Hepatocyte (in vitro differentiated cells): Measurements from ENCODE around the gene TARM1. TPM values are rescaled to one million over a fixed set of nuclear protein-coding genes. Genes with fewer than 3 reads are reported as not detected.

Source experiments
- DNase-seq: peaks from one replicate; pipeline ENCODE4 v3.0.0-alpha.2; 2016; ENCODE audit warnings: low spot score
- H2AFZ ChIP-seq: fragments of 200-600 bp; sonication (generic); 2 replicates; pipeline ENCODE4 v1.6.0; 2016; ENCODE audit warnings: antibody characterized with exemption, mild to moderate bottlenecking
- H3K27ac ChIP-seq: fragments of 200-600 bp; sonication (generic); 2 replicates; pipeline ENCODE4 v1.5.1; 2016; ENCODE audit warnings: mild to moderate bottlenecking
- H3K27me3 ChIP-seq: fragments of 200-600 bp; sonication (generic); 2 replicates; pipeline ENCODE4 v1.6.1; 2016
- H3K36me3 ChIP-seq: fragments of 200-600 bp; sonication (generic); replicated peaks from 2 replicates; pipeline ENCODE4 v1.5.1; 2016; ENCODE audit warnings: low read depth; ENCODE audit not compliant: insufficient read depth
- H3K4me1 ChIP-seq: fragments of 200-600 bp; sonication (generic); 2 replicates; pipeline ENCODE4 v1.5.1; 2016; ENCODE audit warnings: mild to moderate bottlenecking, moderate library complexity; ENCODE audit not compliant: insufficient read depth
- H3K4me2 ChIP-seq: fragments of 200-600 bp; sonication (generic); 2 replicates; pipeline ENCODE4 v1.6.0; 2016
- H3K4me3 ChIP-seq: fragments of 200-600 bp; sonication (generic); 2 replicates; pipeline ENCODE4 v1.5.1; 2016; ENCODE audit warnings: mild to moderate bottlenecking
- H3K79me2 ChIP-seq: fragments of 200-600 bp; sonication (generic); 2 replicates; pipeline ENCODE4 v1.6.0; 2017; ENCODE audit warnings: mild to moderate bottlenecking
- H3K9me2 ChIP-seq: fragments of 200-600 bp; sonication (generic); replicated peaks from 2 replicates; pipeline ENCODE4 v1.6.0; 2017; ENCODE audit warnings: mild to moderate bottlenecking; ENCODE audit not compliant: insufficient read depth
- H3K9me3 ChIP-seq: fragments of 200-600 bp; sonication (generic); 2 replicates; pipeline ENCODE4 v1.5.1; 2016; ENCODE audit warnings: low read depth, mild to moderate bottlenecking
- H4K20me1 ChIP-seq: fragments of 200-600 bp; sonication (generic); 2 replicates; pipeline ENCODE4 v1.6.0; 2016; ENCODE audit warnings: mild to moderate bottlenecking; ENCODE audit not compliant: insufficient read depth, poor library complexity, severe bottlenecking
- CTCF ChIP-seq: fragments of 200-600 bp; sonication (generic); IDR thresholded peaks from 2 replicates; pipeline ENCODE4 v1.5.1; 2016; ENCODE audit warnings: antibody characterized with exemption, mild to moderate bottlenecking; ENCODE audit not compliant: poor library complexity
- EZH2 ChIP-seq: fragments of 200-600 bp; sonication (generic); IDR thresholded peaks from 2 replicates; pipeline ENCODE4 v1.6.1; 2016; ENCODE audit warnings: antibody characterized with exemption, mild to moderate bottlenecking, borderline replicate concordance
- EZH2phosphoT487 ChIP-seq: fragments of 200-600 bp; sonication (generic); IDR thresholded peaks from one replicate; pipeline ENCODE4 v1.6.1; 2018; ENCODE audit warnings: antibody characterized with exemption, mild to moderate bottlenecking, low read depth, moderate library complexity; ENCODE audit not compliant: unreplicated experiment, severe bottlenecking
- WGBS: methylation state at CpG from one replicate; pipeline ENCODE4 v1.1.6; 2016; ENCODE audit warnings: low lambda C conversion rate; ENCODE audit errors: missing lambda C conversion rate; 5-methylcytosine and 5-hydroxymethylcytosine counted together
- polyA plus RNA-seq: library from polyadenylated mRNA; unstranded; fragments of >200 nt; fragmentation: Nextera tagmentation; extraction: Ambion mirVana; gene quantifications from 2 replicates; pipeline ENCODE4 v1.2.1, GENCODE V29; 2016
- total RNA-seq: library from RNA; depleted of rRNA; stranded (reverse); fragments of >200 nt; gene quantifications from 2 replicates; pipeline ENCODE4 v1.2.3, GENCODE V29; 2014

The TARM1 gene
- total and polyA plus RNA-seq, 2 experiments from 2014 or later, result not detected

DNA sequence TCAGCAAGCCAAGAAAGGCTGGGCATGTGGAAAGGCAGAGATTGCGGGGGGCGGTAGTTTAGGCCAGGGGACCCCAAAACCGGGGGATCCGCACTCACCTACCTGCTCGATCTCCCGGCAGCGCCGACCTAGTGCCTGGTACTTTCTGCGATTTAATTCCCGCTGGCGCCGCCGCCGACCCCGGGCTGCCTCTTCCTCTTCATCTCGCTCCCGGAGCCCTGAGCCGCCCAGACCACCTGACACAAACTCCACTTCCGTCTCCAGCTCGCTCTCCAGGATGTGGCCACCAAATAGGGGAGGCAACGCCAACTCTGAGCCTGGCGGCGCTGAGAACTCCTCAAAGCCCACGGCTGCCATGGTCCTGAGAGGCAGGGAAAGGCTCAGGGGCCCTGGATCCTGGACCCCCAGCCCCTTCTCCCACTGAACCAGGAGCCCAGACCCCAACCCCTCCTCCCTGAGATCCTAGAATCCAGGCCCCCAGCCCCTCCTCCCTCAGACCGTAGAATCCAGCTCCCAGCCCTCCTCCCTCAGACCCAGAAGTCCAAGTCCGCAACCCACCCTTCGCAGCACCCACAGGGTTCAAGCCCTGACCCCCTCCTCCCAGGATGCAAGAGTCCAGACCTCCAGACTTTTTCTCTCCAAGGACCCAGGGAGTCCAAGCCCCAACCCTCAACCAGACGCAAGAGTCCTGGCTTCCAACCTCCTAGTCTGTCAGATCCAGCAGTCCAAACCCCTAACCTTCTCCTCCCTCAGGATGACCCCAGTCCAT lies 33.4 kb upstream of the TARM1 start:
- Histone ChIP-seq H2AFZ (peak overlapping the region; percentile 67), H3K9me2 (no peaks in the 10 kb centered on the region), H3K4me3 (peak overlapping the region; percentile 78), H3K27ac (no peak overlapping the region), H3K36me3 (no peaks in the 10 kb centered on the region), H3K4me2 (peak overlapping the region; percentile 87), H4K20me1 (no peaks in the 10 kb centered on the region), H3K27me3 (no peaks in the 10 kb centered on the region), H3K79me2 (peaks cover 33% of the 10 kb centered on the region), H3K4me1 (no peaks in the 10 kb centered on the region), H3K9me3 (no peaks in the 10 kb centered on the region)
- no peak for TF ChIP-seq EZH2
- TF ChIP-seq CTCF, result no peak
- no peak for TF ChIP-seq EZH2phosphoT487
- peak; percentile 45 for DNase-seq
- 46% methylated on average over 23 of the region's 28 CpGs for WGBS

GRCh38 chr19:54109651-54110050 lies 28.5 kb upstream of the TARM1 start:
- H2AFZ ChIP-seq, result no peak overlapping the region
- H4K20me1 ChIP-seq, result no peaks in the 10 kb centered on the region
- 77% methylated on average over 6 of the region's 6 CpGs for whole genome bisulfite sequencing
- no peaks in the 10 kb centered on the region for H3K9me3 ChIP-seq
- no peak for DNase-seq
- H3K4me2 ChIP-seq, result no peak overlapping the region
- H3K36me3 ChIP-seq, result no peaks in the 10 kb centered on the region
- no peaks in the 10 kb centered on the region for H3K9me2 ChIP-seq
- TF ChIP-seq EZH2phosphoT487 (no peak), CTCF (no peak), EZH2 (no peak)
- H3K79me2 ChIP-seq, result peaks cover 20% of the 10 kb centered on the region
- no peaks in the 10 kb centered on the region for H3K27me3 ChIP-seq
- H3K27ac ChIP-seq, result no peak overlapping the region
- no peak overlapping the region for H3K4me3 ChIP-seq
- no peaks in the 10 kb centered on the region for H3K4me1 ChIP-seq

GRCh38 chr19:54108496-54108895 lies 27.3 kb upstream of the TARM1 start:
- H3K4me1 ChIP-seq, result peaks cover 3% of the 10 kb centered on the region
- WGBS, result 88% methylated on average over 7 of the region's 7 CpGs
- peaks cover 19% of the 10 kb centered on the region for H3K79me2 ChIP-seq
- H3K4me3 ChIP-seq, result no peak overlapping the region
- no peaks in the 10 kb centered on the region for H3K36me3 ChIP-seq
- TF ChIP-seq EZH2phosphoT487 (no peak), CTCF (no peak), EZH2 (no peak)
- H3K9me2 ChIP-seq, result no peaks in the 10 kb centered on the region
- no peaks in the 10 kb centered on the region for H4K20me1 ChIP-seq
- DNase-seq, result no peak
- H3K4me2 ChIP-seq, result no peak overlapping the region
- no peak overlapping the region for H3K27ac ChIP-seq
- H2AFZ ChIP-seq, result no peak overlapping the region
- H3K9me3 ChIP-seq, result no peaks in the 10 kb centered on the region
- H3K27me3 ChIP-seq, result no peaks in the 10 kb centered on the region
